Measurements from ENCODE around the gene SHH. TPM values are rescaled to one million over a fixed set of nuclear protein-coding genes. Genes with fewer than 3 reads are reported as not detected.

Gene SHH
- not detected for total RNA-seq
- 0 reads per million in 2 donors for total RNA-seq

DNA sequence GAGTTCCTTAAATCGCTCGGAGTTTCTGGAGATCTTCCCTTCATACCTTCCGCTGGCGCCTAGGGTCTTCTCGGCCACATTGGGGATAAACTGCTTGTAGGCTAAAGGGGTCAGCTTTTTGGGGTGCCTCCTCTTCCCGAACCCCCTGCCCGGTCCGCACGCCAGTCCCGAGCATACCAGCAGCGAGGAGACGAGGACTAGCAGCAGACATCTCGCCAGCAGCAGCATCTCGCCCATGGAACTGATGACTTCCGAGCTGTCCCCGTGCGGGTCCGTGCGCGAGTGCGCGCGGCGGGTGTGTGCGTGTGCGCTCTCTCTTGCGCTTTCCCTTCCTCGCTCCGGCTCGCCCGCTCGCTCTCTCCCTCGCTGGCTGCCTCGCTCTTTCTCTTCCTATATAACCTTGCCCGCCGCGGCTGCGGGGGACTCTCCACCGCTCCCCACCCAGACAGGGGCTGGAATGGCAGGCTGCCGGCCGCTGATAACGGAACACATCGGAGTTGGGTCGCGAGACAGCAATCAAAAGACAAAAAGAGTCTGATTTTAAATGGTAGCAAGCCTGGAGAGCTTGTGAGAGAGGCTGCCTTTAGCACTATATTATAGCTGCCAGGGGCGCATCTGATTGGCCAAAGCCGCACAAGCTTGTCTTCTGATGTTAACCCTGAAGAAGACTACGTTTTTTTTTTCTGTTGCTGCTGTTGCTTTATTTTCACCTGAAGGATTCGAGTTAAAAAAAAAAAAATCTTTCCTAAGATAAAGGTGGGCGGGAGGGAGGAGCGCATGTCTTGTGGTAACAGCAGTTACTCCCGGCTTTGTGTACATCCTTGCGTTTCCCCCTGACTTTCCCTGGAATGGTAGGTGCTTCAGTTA lies at the start of gene SHH:
Gene SHH (minus strand): TSS at position 569 of the 867 bp plus-strand sequence. CDS start 341 bp downstream, at position 228.
- Mint-ChIP-seq H3K36me3 (ENCODE audit: low read depth) (peaks cover 3% of the 10 kb centered on the region), H3K4me1 (peaks cover 18% of the 10 kb centered on the region), H3K27me3 (peaks cover 60% of the 10 kb centered on the region), H3K27ac (no peak within 1 kb of the TSS), H3K4me3 (peak within 1 kb of the TSS; percentile 85)
- ATAC-seq (no peak), DNase-seq (no peak)
- no peaks in the 10 kb centered on the region for H3K9me3 ChIP-seq (ENCODE audit: control insufficient read depth, low read length, poor library complexity, severe bottlenecking)

DNA sequence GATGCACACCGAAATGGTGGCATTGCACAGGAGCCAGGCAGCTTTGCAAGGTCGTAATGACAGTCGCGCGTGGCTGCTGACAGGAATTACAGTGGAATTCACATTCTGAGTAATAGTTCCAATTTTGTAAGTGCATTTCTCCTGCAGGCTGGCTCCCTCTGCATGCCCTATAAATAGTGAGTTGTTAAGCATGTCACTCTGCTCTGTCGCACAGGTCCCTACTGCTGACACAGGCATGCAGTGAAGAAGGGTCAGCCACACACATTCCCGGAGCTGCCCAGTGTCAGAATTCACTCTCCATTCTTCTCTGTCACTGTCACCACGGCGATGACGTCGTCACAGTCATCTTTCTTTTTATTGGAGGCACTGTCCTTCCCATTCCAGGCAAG lies 49.2 kb upstream of the SHH start:
- Mint-ChIP-seq H3K36me3 (ENCODE audit: low read depth) (peaks cover 3% of the 10 kb centered on the region), H3K4me3 (no peak overlapping the region), H3K27ac (no peak overlapping the region), H3K4me1 (no peaks in the 10 kb centered on the region), H3K27me3 (peaks cover 36% of the 10 kb centered on the region)
- DNase-seq, result no peak
- no peak for ATAC-seq
- H3K9me3 ChIP-seq (ENCODE audit: control insufficient read depth, low read length, poor library complexity, severe bottlenecking), result no peaks in the 10 kb centered on the region

DNA sequence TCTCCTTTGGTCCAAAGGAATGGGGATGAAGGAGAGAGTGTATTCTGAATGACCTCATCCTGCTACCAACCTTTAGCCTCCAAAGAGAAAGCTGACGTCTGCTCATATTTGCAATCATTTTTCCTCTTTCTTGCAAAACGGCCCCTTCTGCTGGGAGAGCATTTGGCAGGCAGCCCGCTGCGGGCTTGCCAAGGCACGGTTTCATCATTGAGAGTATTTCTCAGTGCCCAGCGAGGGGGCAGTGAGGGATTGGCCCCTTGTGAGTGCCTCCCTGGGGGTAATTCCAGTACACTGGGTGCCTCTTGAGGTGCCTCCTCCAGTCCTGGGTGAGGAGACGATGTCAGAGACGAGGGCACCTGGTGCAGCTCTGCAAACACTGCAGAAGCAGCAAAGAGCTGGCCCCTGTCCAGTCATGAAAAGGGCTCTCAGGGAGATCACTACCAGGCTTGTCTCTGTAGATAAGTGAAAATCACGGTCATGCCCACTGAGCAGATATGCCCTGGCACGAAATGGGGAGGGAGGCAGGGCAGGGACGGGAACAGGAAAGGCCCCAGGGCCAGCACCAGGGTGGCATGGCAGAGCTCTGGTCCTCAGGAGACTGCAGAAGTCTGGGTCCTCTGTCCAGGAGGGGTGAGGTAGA lies 48.7 kb upstream of the SHH start:
- H3K9me3 ChIP-seq (ENCODE audit: control insufficient read depth, low read length, poor library complexity, severe bottlenecking), result no peaks in the 10 kb centered on the region
- H3K4me1 Mint-ChIP-seq, result no peaks in the 10 kb centered on the region
- peaks cover 30% of the 10 kb centered on the region for H3K27me3 Mint-ChIP-seq
- H3K4me3 Mint-ChIP-seq, result no peak overlapping the region
- H3K36me3 Mint-ChIP-seq (ENCODE audit: low read depth), result peaks cover 3% of the 10 kb centered on the region
- no peak for ATAC-seq
- H3K27ac Mint-ChIP-seq, result no peak overlapping the region
- DNase-seq, result no peak

DNA sequence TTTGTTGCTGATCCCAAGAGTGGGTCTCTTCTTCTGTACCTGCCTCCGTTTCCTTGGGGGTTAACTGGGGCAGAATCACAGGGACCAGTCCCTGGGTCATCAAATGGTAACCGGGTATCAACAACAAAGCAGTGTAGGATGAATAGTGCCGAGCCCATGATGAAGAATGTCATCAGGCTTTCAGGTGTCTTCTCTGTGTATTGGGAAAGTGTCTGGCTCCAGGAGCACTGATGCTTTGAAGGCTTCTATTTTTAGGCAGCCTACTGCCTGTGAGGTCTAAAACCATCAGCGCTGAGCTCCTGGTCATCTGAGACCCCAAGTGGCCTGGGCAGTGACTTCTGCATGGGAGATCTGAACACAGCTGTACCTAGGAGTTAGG lies 48.2 kb upstream of the SHH start:
- DNase-seq, result no peak
- H3K27me3 Mint-ChIP-seq, result peaks cover 25% of the 10 kb centered on the region
- H3K36me3 Mint-ChIP-seq (ENCODE audit: low read depth), result peaks cover 3% of the 10 kb centered on the region
- H3K27ac Mint-ChIP-seq, result no peak overlapping the region
- H3K9me3 ChIP-seq (ENCODE audit: control insufficient read depth, low read length, poor library complexity, severe bottlenecking), result no peaks in the 10 kb centered on the region
- H3K4me3 Mint-ChIP-seq, result no peak overlapping the region
- ATAC-seq, result no peak
- H3K4me1 Mint-ChIP-seq, result no peaks in the 10 kb centered on the region

DNA sequence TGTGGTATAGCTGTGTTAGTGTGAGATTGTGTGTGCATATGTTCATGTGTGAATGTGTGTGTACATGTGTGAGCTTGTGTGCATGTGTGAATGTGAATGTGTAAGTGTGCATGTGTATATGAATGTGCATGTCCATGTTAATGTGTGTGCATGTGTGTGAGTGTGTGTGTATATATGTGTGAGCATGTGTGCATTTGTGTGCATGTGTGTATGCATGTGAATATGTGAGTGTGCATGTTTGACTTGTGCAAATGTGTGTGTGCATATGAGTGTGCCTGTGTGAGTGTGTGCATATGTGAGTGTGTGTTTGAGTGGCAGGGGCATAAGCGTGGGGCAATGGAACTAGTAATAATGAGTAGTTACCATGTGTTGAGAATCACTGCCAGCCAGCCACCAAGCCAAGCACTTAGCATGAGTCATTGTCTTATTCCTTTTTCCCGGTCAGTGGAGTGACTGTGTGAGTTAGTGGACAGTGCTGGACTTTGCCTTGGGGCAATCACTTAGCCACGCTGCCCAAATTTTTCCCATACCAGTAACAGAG lies 46.3 kb upstream of the SHH start:
- no peak overlapping the region for H3K27ac Mint-ChIP-seq
- DNase-seq, result no peak
- ATAC-seq, result no peak
- H3K9me3 ChIP-seq (ENCODE audit: control insufficient read depth, low read length, poor library complexity, severe bottlenecking), result no peaks in the 10 kb centered on the region
- peaks cover 9% of the 10 kb centered on the region for H3K27me3 Mint-ChIP-seq
- H3K36me3 Mint-ChIP-seq (ENCODE audit: low read depth), result no peaks in the 10 kb centered on the region
- H3K4me3 Mint-ChIP-seq, result no peak overlapping the region
- no peaks in the 10 kb centered on the region for H3K4me1 Mint-ChIP-seq

DNA sequence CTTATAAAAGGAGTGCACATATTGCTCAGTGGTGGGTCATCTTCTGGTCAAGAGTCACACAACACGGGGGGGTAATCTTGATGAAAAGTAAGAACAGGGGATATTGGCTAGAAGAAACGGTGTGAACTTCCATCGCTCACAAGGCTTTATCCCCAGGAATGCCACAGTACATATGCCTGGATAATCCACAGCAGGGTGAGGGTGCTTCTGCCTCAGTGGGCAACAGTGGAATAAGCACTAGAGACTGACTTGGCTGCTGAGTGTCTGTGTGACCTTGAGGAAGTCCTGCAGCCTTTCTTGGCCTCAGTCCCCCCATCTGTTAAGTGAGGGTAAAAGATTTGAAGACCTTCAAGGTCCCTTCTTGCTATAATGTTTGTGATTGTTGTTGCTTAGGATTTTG lies 44.9 kb upstream of the SHH start:
- H3K27ac Mint-ChIP-seq, result no peak overlapping the region
- no peak overlapping the region for H3K4me3 Mint-ChIP-seq
- no peaks in the 10 kb centered on the region for H3K4me1 Mint-ChIP-seq
- DNase-seq (no peak), ATAC-seq (no peak)
- H3K36me3 Mint-ChIP-seq (ENCODE audit: low read depth), result no peaks in the 10 kb centered on the region
- H3K9me3 ChIP-seq (ENCODE audit: control insufficient read depth, low read length, poor library complexity, severe bottlenecking), result no peaks in the 10 kb centered on the region
- H3K27me3 Mint-ChIP-seq, result peaks cover 20% of the 10 kb centered on the region

DNA sequence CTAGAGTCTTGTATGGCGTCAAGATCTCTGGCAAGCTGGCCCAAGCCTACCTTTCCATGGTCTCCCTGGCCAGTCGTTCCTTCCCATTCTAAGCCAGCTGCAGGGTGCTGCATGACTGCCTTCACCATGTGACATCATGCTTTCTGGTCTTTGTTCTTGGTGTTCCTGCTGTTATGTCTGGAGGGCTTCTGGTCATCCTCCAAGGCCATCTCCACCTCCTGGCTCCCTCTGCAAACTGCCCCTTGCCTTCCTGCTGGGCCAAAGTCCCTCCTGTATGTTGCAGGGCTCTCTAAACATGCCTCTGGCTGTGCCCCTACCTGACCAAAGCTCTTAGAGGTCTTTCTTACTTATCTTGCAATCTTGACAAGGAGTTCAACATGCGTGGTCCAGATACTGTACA lies 44.4 kb upstream of the SHH start:
- DNase-seq, result no peak
- peaks cover 18% of the 10 kb centered on the region for H3K27me3 Mint-ChIP-seq
- H3K36me3 Mint-ChIP-seq (ENCODE audit: low read depth), result no peaks in the 10 kb centered on the region
- H3K27ac Mint-ChIP-seq, result no peak overlapping the region
- H3K9me3 ChIP-seq (ENCODE audit: control insufficient read depth, low read length, poor library complexity, severe bottlenecking), result no peaks in the 10 kb centered on the region
- no peak overlapping the region for H3K4me3 Mint-ChIP-seq
- H3K4me1 Mint-ChIP-seq, result no peaks in the 10 kb centered on the region
- ATAC-seq, result no peak

DNA sequence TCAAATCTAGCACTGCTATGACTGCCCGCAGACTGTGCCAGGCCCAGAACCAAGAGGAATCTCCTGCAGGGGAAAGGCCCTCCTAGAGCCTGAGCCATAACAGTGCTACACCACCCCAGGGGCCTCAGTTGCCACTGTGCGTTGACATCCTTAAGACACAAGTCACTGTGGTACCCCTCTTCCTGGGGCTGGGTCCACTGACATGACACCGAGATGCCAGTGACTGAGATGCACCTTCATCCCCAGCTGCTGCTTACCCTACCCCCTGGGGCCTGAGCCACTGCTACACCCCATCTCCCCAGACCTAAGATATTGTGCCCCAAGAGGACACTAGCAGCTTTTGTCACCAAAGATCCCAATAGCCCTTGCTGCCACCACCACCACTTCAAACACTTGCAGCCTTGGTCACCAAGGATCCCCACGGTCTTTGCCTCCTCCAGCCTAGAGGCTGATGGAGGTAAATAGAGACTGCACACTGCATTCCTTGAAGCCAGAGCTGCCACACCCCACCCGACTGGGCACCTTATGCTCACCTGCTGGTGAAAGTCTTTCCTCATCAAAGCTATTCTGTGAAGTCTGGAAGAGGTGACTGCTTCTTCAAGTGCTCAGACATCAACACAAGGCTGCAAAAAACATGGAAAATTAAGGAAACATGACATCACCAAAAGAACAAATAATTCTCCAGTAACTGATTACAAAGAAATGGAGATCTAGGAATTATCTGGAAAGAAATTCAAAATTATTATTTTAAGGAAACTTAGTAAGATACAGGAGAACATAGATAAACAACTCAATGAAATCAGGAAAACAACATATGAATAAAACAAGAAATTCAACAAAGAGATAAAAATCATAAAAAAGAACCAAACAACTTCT lies 40.4 kb upstream of the SHH start:
- H3K36me3 Mint-ChIP-seq (ENCODE audit: low read depth), result no peaks in the 10 kb centered on the region
- DNase-seq, result no peak

DNA sequence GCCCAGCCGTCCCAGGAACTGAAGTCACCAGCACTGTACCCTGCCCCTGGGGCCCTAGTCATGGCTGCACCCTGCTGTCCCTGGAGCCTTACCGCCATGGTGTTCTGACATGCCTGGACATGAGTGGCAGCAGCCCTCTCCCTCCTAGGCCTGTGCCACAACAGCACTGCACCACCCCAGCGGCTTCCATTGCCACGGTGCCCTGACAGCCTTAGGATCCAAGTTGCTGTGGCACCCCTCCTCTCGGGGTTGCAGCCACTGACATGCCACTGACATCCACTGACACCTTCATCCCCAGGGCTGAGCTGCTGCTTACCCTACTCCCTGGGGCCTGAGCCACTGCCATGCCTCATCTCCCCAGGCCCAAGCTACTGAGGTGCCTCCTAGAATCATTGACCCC lies 39.6 kb upstream of the SHH start:
- Mint-ChIP-seq H3K27me3 (peaks cover 37% of the 10 kb centered on the region), H3K27ac (no peak overlapping the region), H3K4me3 (no peak overlapping the region), H3K4me1 (no peaks in the 10 kb centered on the region), H3K36me3 (ENCODE audit: low read depth) (no peaks in the 10 kb centered on the region)
- ATAC-seq, result no peak
- no peak for DNase-seq
- H3K9me3 ChIP-seq (ENCODE audit: control insufficient read depth, low read length, poor library complexity, severe bottlenecking), result no peaks in the 10 kb centered on the region

More for the DNA sequence above, 40.4 kb upstream of the SHH start:
- H3K4me1 Mint-ChIP-seq, result no peaks in the 10 kb centered on the region
- H3K27ac Mint-ChIP-seq, result no peak overlapping the region
- H3K4me3 Mint-ChIP-seq, result no peak overlapping the region
- no peak for ATAC-seq
- H3K9me3 ChIP-seq (ENCODE audit: control insufficient read depth, low read length, poor library complexity, severe bottlenecking), result no peaks in the 10 kb centered on the region
- H3K27me3 Mint-ChIP-seq, result peaks cover 37% of the 10 kb centered on the region

DNA sequence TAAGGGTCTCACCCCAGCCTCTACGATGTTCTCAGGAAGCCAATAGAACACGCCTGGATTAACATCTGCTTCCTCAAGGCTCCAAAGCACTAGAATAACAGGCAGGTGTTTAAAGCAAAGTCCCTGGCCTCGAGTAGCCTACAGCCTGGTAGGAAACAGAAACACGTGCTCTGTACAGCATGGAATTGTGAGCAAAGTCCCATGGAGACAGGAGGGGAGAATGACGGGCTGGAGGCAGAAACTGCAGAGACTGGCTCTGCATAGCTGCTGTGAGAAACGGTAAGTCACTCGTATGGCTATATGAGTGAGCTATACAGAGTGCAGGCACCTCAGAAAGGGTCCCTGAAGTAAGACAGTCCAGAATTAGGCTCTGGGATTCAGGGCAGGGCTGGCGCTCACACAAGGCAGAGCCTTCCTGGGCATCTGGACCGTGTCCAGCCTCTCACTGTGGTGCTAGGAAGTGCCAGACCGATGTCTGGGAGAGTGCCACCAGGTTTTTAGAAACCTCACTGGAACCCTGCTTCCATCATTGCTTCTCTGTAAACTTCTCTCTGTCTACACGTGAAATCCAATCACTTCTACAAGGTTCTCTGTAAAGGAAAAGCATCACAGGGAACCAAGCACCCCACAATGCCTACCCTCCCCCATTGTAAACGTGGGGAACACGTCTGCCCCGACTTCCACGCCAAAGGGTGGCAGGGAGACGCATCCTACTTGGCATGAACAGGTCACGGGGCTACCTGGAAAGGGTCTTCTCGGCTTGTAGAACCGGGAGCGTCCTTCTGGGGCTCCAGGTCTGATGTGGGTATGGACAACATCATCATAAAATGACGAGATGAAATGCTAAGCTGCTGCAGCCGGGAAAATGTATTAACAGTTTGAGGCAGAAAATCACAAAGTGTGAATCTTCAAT lies 38.8 kb upstream of the SHH start:
- H3K9me3 ChIP-seq (ENCODE audit: control insufficient read depth, low read length, poor library complexity, severe bottlenecking), result no peaks in the 10 kb centered on the region
- no peaks in the 10 kb centered on the region for H3K4me1 Mint-ChIP-seq
- no peak for DNase-seq
- no peaks in the 10 kb centered on the region for H3K36me3 Mint-ChIP-seq (ENCODE audit: low read depth)
- no peak overlapping the region for H3K27ac Mint-ChIP-seq
- no peak overlapping the region for H3K4me3 Mint-ChIP-seq
- peaks cover 37% of the 10 kb centered on the region for H3K27me3 Mint-ChIP-seq
- ATAC-seq, result no peak

DNA sequence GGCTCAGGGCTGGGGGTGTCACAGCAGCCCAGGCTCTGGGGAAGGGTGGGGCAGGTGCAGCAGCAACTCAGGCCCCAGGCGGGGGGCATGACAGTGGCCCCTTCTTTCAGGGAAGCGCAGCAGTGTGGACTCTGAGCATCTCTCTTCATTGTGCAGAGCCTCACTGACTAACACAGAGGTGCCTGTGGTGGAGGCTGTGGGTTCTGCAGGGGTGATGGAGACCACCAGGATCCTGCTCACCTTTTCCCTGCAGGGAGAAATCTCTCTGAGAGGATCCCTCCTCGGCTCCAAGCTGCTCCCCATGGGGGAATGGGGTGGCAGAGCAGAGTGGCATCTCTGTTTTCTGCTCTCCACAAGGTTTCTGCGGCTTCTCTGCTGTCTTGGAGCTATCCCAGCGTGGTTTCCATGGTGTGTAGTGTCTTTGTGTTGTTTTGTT lies 37.8 kb upstream of the SHH start:
- Mint-ChIP-seq H3K4me3 (no peak overlapping the region), H3K36me3 (ENCODE audit: low read depth) (no peaks in the 10 kb centered on the region), H3K4me1 (no peaks in the 10 kb centered on the region), H3K27me3 (peaks cover 37% of the 10 kb centered on the region), H3K27ac (no peak overlapping the region)
- ATAC-seq, result no peak
- H3K9me3 ChIP-seq (ENCODE audit: control insufficient read depth, low read length, poor library complexity, severe bottlenecking), result no peaks in the 10 kb centered on the region
- DNase-seq, result no peak
